ENCODE results near the gene MAMSTR.
"Not testable (repeated sequence)": the region's sequence is repeated elsewhere in the genome, so short reads cannot be mapped to it uniquely, and the experiment has no call there.

MAMSTR gene

DNA sequence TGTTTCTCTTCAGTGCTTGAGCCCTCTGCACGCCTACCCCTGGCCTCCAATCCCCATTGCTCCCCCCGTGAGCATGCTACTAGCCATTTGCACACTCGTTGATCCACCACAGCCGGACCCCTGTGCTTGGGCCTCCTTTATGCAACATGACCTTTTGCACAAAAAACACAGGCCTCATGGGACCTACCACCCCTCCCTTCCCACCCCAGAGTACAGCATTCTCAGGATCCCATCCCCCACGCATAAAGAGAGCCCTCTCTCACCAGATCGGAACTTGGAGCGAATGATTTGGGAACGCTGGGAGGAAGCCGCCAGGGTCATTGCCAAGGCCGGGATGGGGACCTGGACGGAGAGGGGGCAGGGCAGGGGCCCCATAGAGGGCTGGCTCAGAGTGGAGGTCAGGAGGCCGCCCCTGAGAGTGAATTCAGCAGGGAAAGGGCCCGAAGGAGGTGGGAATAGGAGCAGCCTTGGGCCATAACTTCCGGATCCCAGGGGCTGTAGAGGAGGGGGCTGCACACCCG lies 754 bp downstream of the MAMSTR start:
- no peak for DNase-seq (ENCODE audit: low read depth)

DNA sequence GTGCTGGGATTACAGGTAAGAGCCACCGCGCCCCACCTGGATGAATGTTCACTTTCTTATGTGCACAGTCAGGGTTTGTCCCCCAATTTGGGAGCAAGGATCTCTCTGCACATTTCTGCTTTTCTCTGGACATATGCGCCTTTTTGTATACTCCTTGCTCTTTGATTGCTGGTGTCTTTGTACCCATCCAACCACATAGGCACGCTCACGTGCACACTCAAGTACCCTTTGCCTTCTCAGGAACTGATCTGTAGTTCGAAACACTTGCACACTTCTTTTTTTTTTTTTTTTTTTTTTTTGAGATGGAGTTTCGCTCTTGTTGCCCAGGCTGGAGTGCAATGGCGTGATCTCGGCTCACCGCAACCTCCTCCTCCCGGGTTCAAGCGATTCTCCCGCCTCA lies 1.4 kb downstream of the MAMSTR start:
- DNase-seq (ENCODE audit: low read depth) = not testable (repeated sequence)

DNA sequence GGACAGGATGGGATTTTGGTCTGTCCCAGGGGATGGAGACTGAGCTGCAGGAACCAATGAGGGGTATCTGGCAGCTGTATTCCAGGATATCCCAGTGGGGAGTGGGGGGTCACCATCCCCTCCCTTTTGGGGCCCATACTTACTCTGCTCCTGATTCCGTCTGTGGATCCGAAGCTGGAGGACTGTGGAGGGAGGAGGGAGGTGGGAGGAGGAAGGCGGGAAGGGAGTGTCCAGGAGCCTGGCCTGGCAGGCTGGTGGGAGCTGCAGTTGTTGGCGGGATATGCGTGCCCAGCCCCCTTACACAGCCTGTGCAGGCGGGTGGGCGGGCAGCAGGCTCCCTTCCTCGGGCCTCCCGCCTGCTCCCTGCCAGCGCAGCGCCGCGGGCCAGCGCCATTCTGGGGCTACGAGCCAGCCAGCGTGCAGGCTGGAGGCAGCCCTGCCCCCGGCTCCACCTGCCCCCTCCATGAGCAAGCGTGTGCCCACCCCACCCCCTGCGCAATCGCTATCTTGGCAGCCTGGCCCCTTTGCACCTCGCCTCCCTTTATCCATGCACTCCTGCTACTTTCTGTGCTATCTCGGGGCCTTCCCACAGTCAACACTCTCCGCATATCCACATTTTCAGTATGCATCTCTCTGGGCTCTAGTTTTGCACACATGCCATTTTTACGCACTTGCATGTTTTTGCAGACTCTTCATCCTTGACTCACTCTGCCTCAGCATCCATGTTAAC lies 2.8 kb downstream of the MAMSTR start:
- no peak for DNase-seq (ENCODE audit: low read depth)

DNA sequence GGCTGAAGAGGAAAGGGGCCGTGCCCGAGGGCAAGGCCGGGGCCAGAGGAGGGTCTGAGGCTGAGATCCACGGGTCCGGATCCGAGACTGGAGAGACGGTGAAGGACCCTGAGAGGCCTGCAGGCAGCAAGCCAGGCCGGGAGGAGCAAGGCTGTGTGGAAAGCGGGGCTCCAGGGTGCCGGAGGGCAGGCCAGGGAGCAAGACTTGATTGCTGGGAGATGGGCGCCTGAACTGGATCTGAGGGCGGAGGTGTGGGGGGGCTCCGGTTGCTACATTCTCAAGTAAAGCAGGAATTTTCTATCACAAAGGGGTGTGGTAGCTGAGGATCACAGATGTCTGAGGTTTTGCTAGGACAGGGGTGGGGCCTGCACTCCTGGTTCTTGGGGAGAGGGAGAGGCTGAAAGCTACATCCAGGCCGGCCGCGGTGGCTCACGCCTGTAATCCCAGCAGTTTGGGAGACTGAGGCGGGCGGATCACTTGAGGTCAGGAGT lies 3.8 kb downstream of the MAMSTR start:
- DNase-seq (ENCODE audit: low read depth) = no peak

DNA sequence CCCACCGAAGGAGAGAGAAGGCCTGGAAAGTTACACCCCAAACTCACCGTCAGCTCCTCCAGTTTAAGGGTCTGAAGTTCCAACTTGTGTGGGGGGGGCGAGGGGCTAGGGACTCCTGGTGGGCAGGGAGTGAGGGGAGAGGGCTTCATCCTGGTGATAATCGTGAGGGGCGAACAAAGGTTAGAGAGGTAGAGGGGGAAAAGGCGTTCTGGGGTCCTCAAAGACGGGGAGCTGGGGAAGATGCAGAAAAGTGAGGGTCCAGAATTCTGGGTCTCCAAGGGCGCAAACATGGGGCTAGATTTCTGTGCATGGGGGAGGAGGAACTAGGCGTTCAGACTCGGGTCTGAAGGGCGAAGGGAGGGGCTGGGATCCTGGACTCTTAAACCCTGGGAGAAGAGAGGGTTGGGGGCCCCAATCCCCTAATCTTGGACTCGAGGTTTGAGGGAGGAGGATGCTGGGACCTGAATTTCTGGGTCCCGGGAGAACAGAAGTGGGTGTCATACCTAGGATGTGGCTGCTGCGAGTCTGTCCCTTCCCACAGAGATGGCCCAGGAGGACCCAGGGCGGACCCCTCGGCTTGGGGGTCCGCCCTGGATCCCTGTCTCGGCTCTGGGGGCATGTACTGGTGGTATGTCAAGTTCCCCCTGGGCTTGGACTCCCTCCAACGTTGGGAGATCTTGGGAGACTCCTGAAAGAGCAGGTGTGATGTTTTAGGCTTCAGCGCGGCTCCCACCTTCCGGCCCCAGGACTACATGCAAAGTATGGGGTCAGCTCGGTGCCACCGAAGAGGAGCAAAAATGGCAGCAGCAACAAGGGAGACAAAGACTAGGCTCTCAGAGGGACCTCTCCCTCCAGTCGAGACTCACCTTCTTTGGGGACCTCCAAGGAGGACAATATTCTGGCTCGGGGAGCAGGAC lies 4.5 kb downstream of the MAMSTR start:
- DNase-seq (ENCODE audit: low read depth) = no peak

DNA sequence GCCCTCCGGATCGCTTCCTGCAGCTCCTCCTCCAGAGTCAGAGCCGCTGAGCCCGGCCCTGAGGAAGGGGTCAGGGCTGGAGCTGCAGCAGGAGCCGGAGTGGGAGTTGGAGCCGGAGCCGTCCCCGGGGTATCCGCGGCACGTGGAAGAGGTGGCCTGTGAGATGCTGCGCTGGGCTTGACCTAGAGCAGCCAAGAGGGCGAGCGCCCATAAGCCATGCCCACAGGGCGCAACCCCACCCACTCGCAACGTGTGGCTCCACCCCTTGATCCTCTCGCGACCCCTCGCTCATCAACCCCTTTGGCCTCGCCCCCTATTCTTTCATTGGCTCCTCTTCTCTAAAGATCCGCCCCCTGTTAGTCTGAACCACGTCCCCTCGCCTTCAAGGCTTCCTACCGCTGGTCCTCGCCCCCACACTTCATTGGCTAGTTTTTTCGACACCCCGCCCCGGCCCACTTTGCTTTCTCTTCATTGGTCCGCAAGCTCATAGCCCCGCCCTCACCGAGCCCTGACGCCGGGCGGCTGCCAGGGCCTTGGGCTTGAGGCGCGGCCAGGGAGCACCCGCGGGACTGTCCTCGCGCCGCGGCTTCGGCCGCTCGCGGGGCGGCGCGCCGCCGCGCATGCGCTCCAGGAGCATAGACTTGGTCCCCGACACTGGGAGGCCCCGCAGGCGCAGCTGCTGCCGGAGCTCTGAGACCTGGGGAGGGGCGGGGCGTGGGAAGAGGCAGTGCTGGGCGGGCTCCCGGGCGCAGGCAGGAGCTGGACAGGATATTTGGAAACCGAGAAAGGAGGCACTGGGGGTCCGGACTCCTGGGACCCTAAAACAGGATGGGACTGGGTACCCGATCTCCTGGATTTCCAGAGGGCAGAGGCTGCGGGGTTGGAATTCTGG lies 5.4 kb downstream of the MAMSTR start:
- peak; percentile 96 for DNase-seq (ENCODE audit: low read depth)

DNA sequence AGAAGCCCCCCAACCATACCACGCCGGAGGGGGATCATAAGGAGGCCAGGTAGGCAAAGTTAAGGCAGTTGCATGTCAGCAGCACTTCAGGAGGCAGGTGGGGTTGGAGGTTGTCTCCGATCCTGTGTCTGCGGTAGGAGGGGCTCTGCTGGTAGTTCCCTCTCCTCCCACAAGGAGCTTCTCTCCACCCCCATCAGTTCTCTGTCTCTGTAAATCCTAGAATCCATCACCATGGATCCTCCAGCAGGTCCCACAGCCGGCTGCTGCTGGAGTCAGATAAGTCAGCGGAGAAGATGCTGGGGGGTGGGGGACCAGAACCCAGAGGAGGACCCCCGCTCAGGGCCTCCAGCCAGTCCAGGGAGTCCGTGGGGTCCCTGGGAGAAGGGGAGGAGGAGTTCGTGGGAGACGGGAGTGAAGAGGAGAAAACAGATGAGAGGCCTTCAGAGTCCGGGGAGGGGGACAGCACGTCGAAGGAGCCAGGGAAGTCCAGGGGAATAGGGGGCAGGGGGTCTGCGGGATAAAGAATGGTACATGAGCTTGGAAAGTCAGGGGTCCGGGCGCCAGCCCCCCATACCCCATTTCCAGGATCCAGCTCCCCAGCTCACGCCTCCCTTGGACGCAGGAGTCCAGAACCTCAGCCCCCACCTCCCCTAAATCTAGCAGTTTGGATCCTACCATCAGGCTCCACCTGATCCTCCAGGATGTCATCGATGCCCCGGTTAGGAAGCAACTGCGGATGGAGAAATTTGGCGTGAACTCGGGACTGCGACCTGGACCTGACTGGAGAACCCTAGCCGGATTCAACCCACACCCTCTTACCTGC lies 6.3 kb downstream of the MAMSTR start:
- DNase-seq (ENCODE audit: low read depth) = no peak

DNA sequence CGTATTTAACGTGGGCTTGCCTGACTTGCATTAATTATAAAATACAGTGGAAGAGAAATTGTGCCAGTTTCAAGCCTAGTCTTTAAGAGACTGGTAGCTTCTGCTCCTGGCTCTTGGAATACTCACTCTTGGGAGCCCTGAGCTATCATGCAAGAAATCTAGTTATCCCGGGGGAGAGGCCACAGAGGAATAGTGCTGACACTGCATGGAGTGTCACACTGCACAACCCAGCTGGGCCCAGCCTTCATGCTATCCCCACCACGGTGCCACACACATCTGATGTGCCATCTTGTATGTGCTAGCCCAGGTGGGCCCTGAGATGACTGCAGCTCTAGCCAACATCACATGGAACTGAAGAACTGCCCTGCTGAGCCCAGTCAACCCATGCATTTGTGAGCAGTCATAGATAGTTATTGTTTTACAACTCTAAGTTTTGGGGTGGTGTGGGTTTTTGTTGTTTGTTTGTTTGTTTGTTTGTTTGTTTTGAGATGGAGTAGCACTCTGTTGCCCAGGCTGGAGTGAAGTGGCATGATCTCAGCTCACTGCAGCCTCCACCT lies 8.3 kb downstream of the MAMSTR start:
- no peak for DNase-seq (ENCODE audit: low read depth)

DNA sequence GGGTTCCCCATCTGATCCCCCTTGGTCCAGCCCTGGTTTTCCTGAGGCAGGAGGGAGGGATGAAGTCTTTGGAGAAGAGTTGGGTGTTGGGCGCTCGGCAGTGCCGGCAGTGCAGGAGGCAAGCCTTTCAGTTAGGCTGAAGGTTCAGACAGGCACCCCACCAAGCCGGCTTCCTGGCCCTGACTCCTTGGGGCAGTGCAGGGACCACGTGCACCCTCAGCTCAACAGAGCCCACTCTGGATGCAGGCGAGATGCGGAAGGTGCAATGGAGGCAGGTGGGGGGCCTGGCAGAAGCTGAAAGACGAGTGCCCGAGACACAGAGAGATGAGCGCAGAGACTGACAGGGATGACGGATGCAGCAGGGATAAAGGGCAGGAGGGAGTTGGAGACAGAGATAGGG lies 11.1 kb downstream of the MAMSTR start:
- DNase-seq (ENCODE audit: low read depth) = no peak

DNA sequence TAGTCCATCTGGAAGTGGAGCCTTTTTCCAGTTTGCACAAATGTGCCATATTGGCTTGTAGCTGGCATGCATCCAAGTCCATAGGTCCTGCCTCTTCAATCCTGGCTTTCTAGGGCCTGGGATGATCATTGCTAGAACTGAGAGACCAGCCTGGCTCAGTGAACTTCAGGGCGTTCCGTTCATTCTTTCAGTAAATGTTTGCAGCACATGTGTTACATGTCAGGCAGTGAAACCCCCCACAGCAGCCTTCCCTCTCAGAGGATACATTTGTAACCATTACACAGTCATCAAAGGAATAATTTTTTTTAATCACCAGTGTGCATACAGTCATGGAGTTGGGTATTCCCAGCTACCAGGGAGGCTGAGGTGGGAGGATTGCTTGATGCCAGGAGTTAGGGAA lies 14.1 kb downstream of the MAMSTR start:
- DNase-seq (ENCODE audit: low read depth) = no peak

DNA sequence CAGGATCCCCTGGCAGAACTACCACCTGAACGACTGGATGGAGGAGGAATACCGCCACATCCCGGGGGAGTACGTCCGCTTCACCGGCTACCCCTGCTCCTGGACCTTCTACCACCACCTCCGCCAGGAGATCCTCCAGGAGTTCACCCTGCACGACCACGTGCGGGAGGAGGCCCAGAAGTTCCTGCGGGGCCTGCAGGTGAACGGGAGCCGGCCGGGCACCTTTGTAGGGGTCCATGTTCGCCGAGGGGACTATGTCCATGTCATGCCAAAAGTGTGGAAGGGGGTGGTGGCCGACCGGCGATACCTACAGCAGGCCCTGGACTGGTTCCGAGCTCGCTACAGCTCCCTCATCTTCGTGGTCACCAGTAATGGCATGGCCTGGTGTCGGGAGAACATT lies 16.2 kb downstream of the MAMSTR start:
- DNase-seq (ENCODE audit: low read depth) = no peak

DNA sequence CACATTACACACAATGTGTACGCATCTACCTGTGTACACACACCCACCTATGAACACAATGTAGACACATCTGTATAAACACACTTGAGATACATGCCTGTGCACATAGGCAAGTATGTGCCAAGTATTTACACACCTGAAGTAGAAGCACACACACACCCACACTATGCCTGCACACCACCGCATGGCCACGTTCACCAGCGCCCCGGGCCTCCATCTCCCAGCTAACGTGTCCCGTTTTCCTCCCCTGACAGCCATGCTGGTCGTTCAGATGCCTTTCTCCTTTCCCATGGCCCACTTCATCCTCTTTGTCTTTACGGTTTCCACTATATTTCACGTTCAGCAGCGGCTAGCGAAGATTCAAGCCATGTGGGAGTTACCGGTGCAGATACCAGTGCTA lies 16.8 kb downstream of the MAMSTR start:
- no peak for DNase-seq (ENCODE audit: low read depth)

DNA sequence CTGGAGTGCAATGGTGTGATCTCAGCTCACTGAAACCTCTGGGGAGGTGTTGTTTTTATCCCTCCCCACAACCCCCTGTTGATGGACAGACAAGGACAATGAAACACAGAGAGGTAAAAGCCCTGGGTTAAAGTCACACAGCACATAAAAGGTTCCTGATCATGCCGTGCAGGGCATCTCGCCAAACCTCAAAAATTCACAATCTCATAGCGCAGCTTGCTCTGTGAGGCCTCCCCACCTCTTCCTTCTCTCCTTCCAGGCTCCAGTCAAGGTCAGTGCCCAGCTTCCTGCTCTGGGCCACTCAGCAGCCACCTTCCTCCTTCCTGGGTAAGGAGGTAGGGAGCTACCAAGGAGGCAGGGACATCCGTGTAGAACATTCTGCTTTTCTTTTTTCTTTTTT lies 21.5 kb downstream of the MAMSTR start:
- DNase-seq (ENCODE audit: low read depth) = no peak

DNA sequence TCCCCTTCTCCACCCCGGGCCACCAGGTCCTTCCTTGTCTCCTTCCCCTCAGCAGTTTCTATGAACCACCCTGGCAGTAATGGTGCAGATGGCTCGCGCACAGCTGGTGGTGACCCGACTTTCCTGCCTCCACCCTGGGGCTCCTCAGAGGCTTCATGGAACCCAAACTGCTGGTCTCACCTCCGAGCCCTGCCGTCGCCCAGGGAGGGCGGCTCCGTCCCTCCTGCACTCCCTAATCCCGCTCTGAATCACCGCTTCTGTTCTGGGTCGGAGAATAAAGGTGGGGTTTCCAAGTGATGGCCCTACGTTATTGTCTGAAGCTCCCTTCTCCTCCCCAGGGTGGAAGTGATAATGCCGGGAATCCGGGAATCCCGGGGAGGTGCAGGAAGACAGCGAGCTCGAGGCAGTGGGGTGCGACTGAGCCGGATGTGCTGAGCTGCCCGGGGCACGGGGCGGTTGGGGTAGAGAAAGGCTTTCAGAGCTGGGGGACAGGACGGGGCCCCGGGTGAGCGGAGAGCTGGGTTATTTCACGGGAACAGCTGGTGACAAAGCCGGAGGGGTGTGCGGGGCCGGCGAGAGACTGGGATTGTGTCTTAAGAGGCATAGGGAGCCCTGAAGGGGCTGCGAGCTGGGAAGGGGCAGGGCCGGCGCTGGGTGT lies 23.0 kb downstream of the MAMSTR start:
- no peak for DNase-seq (ENCODE audit: low read depth)

DNA sequence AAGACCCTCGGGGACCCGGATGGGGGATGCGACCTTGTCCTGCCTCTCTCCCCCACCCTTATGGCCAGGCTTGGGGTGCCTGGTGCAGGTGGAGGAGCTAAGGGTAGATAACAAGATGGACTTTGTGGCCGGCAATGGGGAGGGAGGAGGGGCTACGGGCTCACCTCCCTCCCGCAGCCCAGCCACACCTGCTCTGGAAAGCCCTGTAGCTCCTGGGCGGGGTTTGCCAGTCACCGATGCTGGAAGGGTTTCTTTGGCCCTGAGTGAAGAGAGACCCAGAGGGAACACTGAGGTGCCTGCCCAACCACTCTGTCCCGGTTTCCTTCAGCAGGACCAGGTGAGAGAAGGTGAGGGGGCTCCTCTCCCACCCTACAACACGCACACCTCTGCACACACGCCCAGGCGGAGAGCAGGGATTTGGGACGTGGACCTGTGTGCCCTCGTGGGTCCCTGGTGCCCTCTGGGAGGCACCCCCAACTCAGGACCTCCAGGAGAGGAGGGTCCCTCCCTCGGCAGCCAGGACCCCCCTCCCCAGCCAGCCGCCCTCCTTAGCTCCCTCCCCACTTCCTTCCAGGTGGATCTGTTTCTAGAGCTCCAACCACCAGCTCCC lies 23.7 kb downstream of the MAMSTR start, which contains the start of gene FUT2:
TSS of gene FUT2 (plus strand) at position 229 of the 610 bp plus-strand sequence. CDS start 6,986 bp downstream, outside the sequence.
- no peak for DNase-seq (ENCODE audit: low read depth)

DNA sequence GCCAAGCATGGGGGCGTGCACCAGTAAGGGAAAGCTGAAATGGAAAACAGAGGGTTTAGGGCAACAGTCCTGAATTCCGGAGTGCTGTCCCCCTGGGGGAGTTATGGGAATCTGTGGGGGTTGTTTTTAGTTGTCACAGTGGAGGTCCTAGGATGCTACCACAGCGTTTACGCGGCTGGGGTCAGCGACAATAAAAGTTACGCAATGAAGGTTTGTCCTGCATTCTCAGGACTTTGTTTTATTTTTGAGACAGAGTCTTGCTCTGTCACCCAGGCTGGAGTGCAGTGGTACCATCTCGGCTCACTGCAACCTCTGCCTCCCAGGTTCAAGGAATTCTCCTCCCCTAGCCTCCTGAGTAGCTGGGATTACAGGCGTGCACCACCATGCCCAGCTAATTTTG lies 25.9 kb downstream of the MAMSTR start:
- DNase-seq (ENCODE audit: low read depth) = not testable (repeated sequence)

DNA sequence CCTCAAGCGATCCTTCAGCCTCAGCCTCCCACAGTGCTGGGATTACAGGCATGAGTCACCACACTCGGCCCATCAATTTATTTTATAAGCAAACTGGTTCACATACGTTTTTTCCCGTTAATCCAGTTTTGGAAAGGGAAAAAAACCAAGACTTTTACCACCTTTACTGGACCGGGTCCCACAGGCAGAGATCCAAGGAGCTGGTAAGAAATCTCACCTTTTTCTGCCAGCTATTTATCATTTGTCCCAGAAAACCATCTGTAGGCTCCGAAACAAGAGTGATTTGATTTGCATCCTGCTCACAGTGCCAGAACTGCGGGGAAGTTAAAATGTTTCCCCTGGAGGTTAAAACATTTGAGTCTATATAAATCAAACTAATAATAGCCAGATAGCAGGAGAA lies 30.1 kb downstream of the MAMSTR start:
- no peak for DNase-seq (ENCODE audit: low read depth)

DNA sequence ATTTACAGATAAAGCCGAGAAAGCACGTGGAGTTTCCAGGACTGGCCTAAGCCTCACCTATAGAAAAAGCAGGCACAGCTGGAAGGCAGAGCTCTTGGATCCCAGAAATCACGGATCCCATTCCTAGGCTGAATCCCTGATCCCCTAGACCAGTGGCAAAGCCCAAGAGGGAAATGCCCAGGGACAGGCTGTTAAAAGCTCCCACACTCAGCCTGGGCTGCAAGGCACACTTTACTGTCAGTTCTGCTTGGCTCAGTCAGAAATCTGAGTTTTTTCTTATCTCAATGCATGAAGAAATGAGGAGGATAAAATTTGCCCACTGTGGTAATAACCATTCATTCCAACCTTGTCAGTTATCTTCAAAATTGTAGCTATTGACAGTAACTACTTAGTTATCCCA lies 31.7 kb downstream of the MAMSTR start:
- DNase-seq (ENCODE audit: low read depth) = no peak

DNA sequence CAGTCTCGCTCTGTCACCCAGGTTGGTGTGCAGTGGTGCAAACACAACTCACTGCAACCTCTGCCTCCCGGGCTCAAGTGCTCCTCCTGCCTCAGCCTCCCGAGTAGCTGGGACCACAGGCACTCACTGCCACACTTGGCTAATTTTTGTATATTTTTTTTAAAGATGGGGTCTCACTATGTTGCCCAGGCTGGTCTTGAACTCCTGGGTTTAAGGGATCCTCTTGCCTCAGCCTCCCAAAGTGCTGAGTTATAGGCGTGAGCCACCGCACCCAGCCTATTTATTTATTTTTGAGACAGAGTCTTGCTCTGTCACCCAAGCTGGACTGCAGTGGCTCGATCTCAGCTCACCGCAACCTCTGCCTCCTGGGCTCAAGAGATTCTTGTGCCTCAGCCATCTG lies 32.9 kb downstream of the MAMSTR start:
- not testable (repeated sequence) for DNase-seq (ENCODE audit: low read depth)

DNA sequence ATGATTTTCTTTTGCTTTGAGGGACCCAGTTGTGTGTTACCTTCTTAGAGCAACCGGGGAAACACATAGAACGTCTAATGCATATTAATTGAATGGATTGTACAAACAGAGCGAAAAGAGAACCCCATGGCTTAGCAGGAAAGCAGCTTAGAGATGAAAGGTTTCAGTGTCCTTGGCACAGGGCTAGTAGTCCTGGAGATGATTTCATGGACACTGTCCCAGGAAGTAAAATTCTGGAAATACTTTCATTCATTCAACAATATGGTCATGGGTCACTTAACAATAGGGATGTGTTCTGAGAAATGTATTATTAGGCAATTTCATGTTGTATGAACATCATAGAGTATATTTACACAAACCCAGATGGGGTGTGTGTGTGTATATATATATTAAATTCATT lies 33.4 kb downstream of the MAMSTR start:
- DNase-seq (ENCODE audit: low read depth) = no peak

Measured in stimulated activated CD8-positive, alpha-beta memory T cell treated with anti-CD3 and anti-CD28 coated beads, Interleukin-4, amount 100 ng/mL, for 24 hours (primary cell).